HEK293 (cell line): ENCODE results near the gene SYNE1.

Experiments
- CTCF ChIA-PET: fragments of 350-600 bp; formaldehyde crosslinking; extraction: SDS; loops from one replicate; lab custom pipeline; 2021; ENCODE audit warnings: antibody characterized with exemption; lab: Yijun Ruan, JAX
- POLR2A ChIA-PET: fragments of 300-600 bp; formaldehyde crosslinking; extraction: SDS; loops from one replicate; lab custom pipeline; 2020; ENCODE audit warnings: antibody characterized with exemption, inconsistent platforms; lab: Yijun Ruan, JAX
- H3K27ac ChIP-seq: fragments of 200-500 bp; sonication (Bioruptor generic); 2 replicates; pipeline ENCODE4 v1.5.1; 2014; ENCODE audit warnings: low read depth, low read length, control low read depth, inconsistent platforms; ENCODE audit errors: extremely low read depth
- H3K36me3 ChIP-seq, 2 experiments: fragments of 200-500 bp in 1 of 2; sonication (Bioruptor generic) in 1 of 2; 1 replicate in 1 of 2; 2 replicates in 1 of 2; pipeline ENCODE4 v1.5.1; 2014 to 2017; ENCODE audit warnings: inconsistent platforms in 2 of 2, low read length in 2 of 2; ENCODE audit not compliant: control insufficient read depth in 2 of 2, insufficient read depth in 1 of 2
- H3K4me1 ChIP-seq: fragments of 200-500 bp; sonication (Bioruptor generic); 2 replicates; pipeline ENCODE4 v1.5.1; 2014; ENCODE audit warnings: mild to moderate bottlenecking, low read length, inconsistent platforms; ENCODE audit not compliant: control insufficient read depth, insufficient read depth
- H3K4me3 ChIP-seq: 2 replicates; pipeline ENCODE4 v1.5.1; 2011; ENCODE audit warnings: low read depth, mild to moderate bottlenecking, control low read depth, low read length, moderate library complexity
- H3K9me3 ChIP-seq: fragments of 200-500 bp; sonication (Bioruptor generic); 2 replicates; pipeline ENCODE4 v1.5.1; 2014; ENCODE audit warnings: low read depth, low read length, inconsistent platforms; ENCODE audit not compliant: control insufficient read depth, insufficient read depth
- MEIS1 ChIP-seq: sonication (generic); formaldehyde crosslinking; IDR thresholded peaks from 2 replicates; pipeline ENCODE4 v1.8.1; 2022; ENCODE audit warnings: missing genetic modification reagents, mild to moderate bottlenecking, borderline replicate concordance
- OSR2 ChIP-seq: fragments of 450-650 bp; formaldehyde crosslinking; IDR thresholded peaks from 2 replicates; pipeline ENCODE4 v1.5.1; 2016; ENCODE audit warnings: missing biosample characterization, missing genetic modification characterization
- OVOL3 ChIP-seq: fragments of 450-650 bp; formaldehyde crosslinking; IDR thresholded peaks from 2 replicates; pipeline ENCODE4 v1.5.1; 2016; ENCODE audit warnings: missing biosample characterization, missing genetic modification characterization
- PRDM1 ChIP-seq: fragments of 450-650 bp; formaldehyde crosslinking; IDR thresholded peaks from 2 replicates; pipeline ENCODE4; 2016; ENCODE audit warnings: missing biosample characterization, missing genetic modification characterization
- SP2 ChIP-seq: fragments of 450-650 bp; formaldehyde crosslinking; IDR thresholded peaks from 2 replicates; pipeline ENCODE4 v1.5.1; 2016; ENCODE audit warnings: missing biosample characterization, missing genetic modification characterization
- ZBTB1 ChIP-seq: fragments of 450-650 bp; formaldehyde crosslinking; IDR thresholded peaks from 2 replicates; pipeline ENCODE4 v1.5.1; 2016; ENCODE audit warnings: missing biosample characterization, missing genetic modification characterization
- ZBTB10 ChIP-seq: fragments of 450-650 bp; formaldehyde crosslinking; IDR thresholded peaks from 2 replicates; pipeline ENCODE4 v1.5.1; 2016; ENCODE audit warnings: missing biosample characterization, missing genetic modification characterization
- ZBTB26 ChIP-seq: fragments of 450-650 bp; formaldehyde crosslinking; optimal IDR thresholded peaks from 2 replicates; pipeline ENCODE3; 2016; ENCODE audit warnings: missing biosample characterization, mild to moderate bottlenecking, missing genetic modification characterization
- ZFHX2 ChIP-seq: fragments of 450-650 bp; formaldehyde crosslinking; conservative IDR thresholded peaks from 2 replicates; pipeline ENCODE4 v1.5.1; 2016; ENCODE audit warnings: missing biosample characterization, missing genetic modification characterization
- ZFP41 ChIP-seq: fragments of 450-650 bp; formaldehyde crosslinking; IDR thresholded peaks from 2 replicates; pipeline ENCODE4 v1.5.1; 2016; ENCODE audit warnings: missing biosample characterization, missing genetic modification characterization, borderline replicate concordance
- ZNF121 ChIP-seq: fragments of 450-650 bp; formaldehyde crosslinking; IDR thresholded peaks from 2 replicates; pipeline ENCODE4 v1.5.1; 2016; ENCODE audit warnings: missing biosample characterization, missing genetic modification characterization
- ZNF146 ChIP-seq: fragments of 450-650 bp; formaldehyde crosslinking; IDR thresholded peaks from 2 replicates; pipeline ENCODE4 v1.5.1; 2016; ENCODE audit warnings: missing biosample characterization, missing genetic modification characterization
- ZNF157 ChIP-seq: fragments of 450-650 bp; formaldehyde crosslinking; IDR thresholded peaks from 2 replicates; pipeline ENCODE4 v1.5.1; 2016; ENCODE audit warnings: missing biosample characterization, missing genetic modification characterization
- ZNF202 ChIP-seq: fragments of 450-650 bp; formaldehyde crosslinking; IDR thresholded peaks from 2 replicates; pipeline ENCODE4 v1.5.1; 2016; ENCODE audit warnings: missing biosample characterization, missing genetic modification characterization, borderline replicate concordance
- ZNF221 ChIP-seq: fragments of 450-650 bp; formaldehyde crosslinking; IDR thresholded peaks from 2 replicates; pipeline ENCODE4 v1.5.1; 2017; ENCODE audit warnings: missing biosample characterization, missing genetic modification characterization, borderline replicate concordance
- ZNF26 ChIP-seq: fragments of 450-650 bp; formaldehyde crosslinking; IDR thresholded peaks from 2 replicates; pipeline ENCODE4 v1.5.1; 2016; ENCODE audit warnings: missing biosample characterization, missing genetic modification characterization
- ZNF416 ChIP-seq: fragments of 450-650 bp; formaldehyde crosslinking; IDR thresholded peaks from 2 replicates; pipeline ENCODE4 v1.5.1; 2016; ENCODE audit warnings: missing biosample characterization, missing genetic modification characterization
- ZNF530 ChIP-seq: fragments of 450-650 bp; formaldehyde crosslinking; IDR thresholded peaks from 2 replicates; pipeline ENCODE4 v1.5.1; 2016; ENCODE audit warnings: low read depth, missing biosample characterization, missing genetic modification characterization
- ZNF560 ChIP-seq: fragments of 450-650 bp; formaldehyde crosslinking; IDR thresholded peaks from 2 replicates; pipeline ENCODE4 v1.5.1; 2017; ENCODE audit warnings: missing biosample characterization, missing genetic modification characterization, borderline replicate concordance
- ZNF600 ChIP-seq: fragments of 450-650 bp; formaldehyde crosslinking; IDR thresholded peaks from 2 replicates; pipeline ENCODE4 v1.5.1; 2016; ENCODE audit warnings: missing biosample characterization, missing genetic modification characterization
- ZNF626 ChIP-seq: fragments of 450-650 bp; sonication (Bioruptor Pico); formaldehyde crosslinking; IDR thresholded peaks from 2 replicates; pipeline ENCODE4 v1.5.1; 2018; ENCODE audit warnings: missing biosample characterization, missing genetic modification characterization, inconsistent platforms
- ZNF645 ChIP-seq: fragments of 450-650 bp; formaldehyde crosslinking; IDR thresholded peaks from 2 replicates; pipeline ENCODE4; 2016; ENCODE audit warnings: missing biosample characterization, missing genetic modification characterization
- ZNF701 ChIP-seq: fragments of 450-650 bp; formaldehyde crosslinking; IDR thresholded peaks from 2 replicates; pipeline ENCODE4 v1.5.1; 2016; ENCODE audit warnings: missing biosample characterization, missing genetic modification characterization
- ZNF747 ChIP-seq: fragments of 450-650 bp; formaldehyde crosslinking; IDR thresholded peaks from 2 replicates; pipeline ENCODE4 v1.5.1; 2016; ENCODE audit warnings: missing biosample characterization, missing genetic modification characterization
- ZNF791 ChIP-seq: fragments of 450-650 bp; formaldehyde crosslinking; IDR thresholded peaks from 2 replicates; pipeline ENCODE4 v1.5.1; 2016; ENCODE audit warnings: missing biosample characterization, missing genetic modification characterization
- ZSCAN23 ChIP-seq: fragments of 450-650 bp; formaldehyde crosslinking; IDR thresholded peaks from 2 replicates; pipeline ENCODE4 v1.5.1; 2016; ENCODE audit warnings: missing biosample characterization, missing genetic modification characterization

SYNE1 gene

GRCh38 chr6:152240436-152240835 is 396.7 kb downstream of the SYNE1 start (continued):
- no peak for TF ChIP-seq ZBTB10 (tag by site-specific recombination)
- no peak for TF ChIP-seq ZNF791 (tag by site-specific recombination)
- no peak for TF ChIP-seq ZNF416
- no peak for TF ChIP-seq ZNF747
- no peak for TF ChIP-seq ZNF157
- TF ChIP-seq ZNF560: no peak
- TF ChIP-seq ZNF530 (tag by site-specific recombination): no peak
- TF ChIP-seq OVOL3 (tag by site-specific recombination): no peak
- TF ChIP-seq PRDM1: no peak
- no peak for TF ChIP-seq ZNF26
- TF ChIP-seq ZNF626 (tag by site-specific recombination): no peak
- TF ChIP-seq, all 188 proteins: peak for 0

GRCh38 chr6:152236370-152237097 is 400.6 kb downstream of the SYNE1 start:
- H3K4me3 ChIP-seq: no peak overlapping the region
- TF ChIP-seq OSR2 (tag by site-specific recombination): no peak
- TF ChIP-seq MEIS1 (CRISPR knock-in tag): no peak
- TF ChIP-seq ZBTB26: no peak
- no peak for TF ChIP-seq ZSCAN23 (tag by site-specific recombination)
- TF ChIP-seq ZNF202 (tag by site-specific recombination): no peak
- TF ChIP-seq ZNF600 (tag by site-specific recombination): no peak
- no peak for TF ChIP-seq ZBTB1 (tag by site-specific recombination)
- TF ChIP-seq ZNF645 (tag by site-specific recombination): no peak
- no peak for TF ChIP-seq ZFP41 (tag by site-specific recombination)
- no peak for TF ChIP-seq ZNF121 (tag by site-specific recombination)
- TF ChIP-seq ZNF221 (tag by site-specific recombination): no peak
- no peak for TF ChIP-seq ZNF701 (tag by site-specific recombination)
- no peak for TF ChIP-seq SP2 (tag by site-specific recombination)
- TF ChIP-seq ZFHX2 (tag by site-specific recombination): no peak
- TF ChIP-seq ZNF146: no peak
- TF ChIP-seq PRDM1: no peak
- ChIA-PET POLR2A (no interaction called here), CTCF (interaction anchor here (0.6 to 0.9 kb wide), 2 partner anchors 371 to 702 kb away, joined by 3 read pairs; no protein-coding TSS in a partner anchor)
- no peak overlapping the region for H3K27ac ChIP-seq
- no peaks in the 10 kb centered on the region for H3K9me3 ChIP-seq
- H3K36me3 ChIP-seq: peaks cover 7 to 59% of the 10 kb centered on the region in 2 experiments; a peak in 2 of 3 replicates
- no peaks in the 10 kb centered on the region for H3K4me1 ChIP-seq
